ENCODE data around the gene SEC24C. TPM values are rescaled to one million over a fixed set of nuclear protein-coding genes. Genes with fewer than 3 reads are reported as not detected.
A peak's percentile ranks its signal among the peaks of the same experiment; 100 is the strongest.

SEC24C gene
- total and polyA plus RNA-seq, 7 donors = 28.8 to 60.5 (median 52.3) TPM

GRCh38 chr10:73809061-73809818 is 65.1 kb downstream of the SEC24C start:
- no peak overlapping the region for H3K27ac ChIP-seq
- WGBS, 3 donors = 60 to 69% (median 65%) methylated on average over 5 of the region's 5 CpGs

GRCh38 chr10:73810358-73810734 is 66.2 kb downstream of the SEC24C start:
- intact Hi-C loops (cut with DNase I) = no loop called here
- Histone ChIP-seq H3K27me3 (ENCODE audit: insufficient read depth in 3 of 3, low read length in 2 of 3) (no peaks in the 10 kb centered on the region), H3K36me3 (ENCODE audit: insufficient read depth in 1 of 2, low read depth in 1 of 2) (peaks cover 9 to 76% of the 10 kb centered on the region in 2 donors), H3K27ac (peak overlapping the region; percentile 90), H3K9me3 (no peaks in the 10 kb centered on the region), H3K4me1 (peaks cover 19% of the 10 kb centered on the region), H3K4me3 (peak overlapping the region; percentile 91)
- WGBS, 3 donors = 57 to 80% (median 66%) methylated on average over 7 of the region's 7 CpGs
- TF ChIP-seq CTCF (IDR thresholded peaks at IDR 0.05) = no peak
- ATAC-seq (no peak), DNase-seq (no peak)

More at GRCh38 chr10:73809061-73809818, 65.1 kb downstream of the SEC24C start:
- peaks cover 19% of the 10 kb centered on the region for H3K4me1 ChIP-seq
- H3K27me3 ChIP-seq (ENCODE audit: insufficient read depth in 3 of 3, low read length in 2 of 3) = no peaks in the 10 kb centered on the region
- peak in 1 of 2 donors; percentile 26 for DNase-seq
- H3K36me3 ChIP-seq (ENCODE audit: insufficient read depth in 1 of 2, low read depth in 1 of 2) = peaks cover 6 to 76% of the 10 kb centered on the region in 2 donors
- H3K9me3 ChIP-seq = no peaks in the 10 kb centered on the region
- no peak for ATAC-seq
- intact Hi-C loops (cut with DNase I) = no loop called here
- no peak for TF ChIP-seq CTCF (IDR thresholded peaks at IDR 0.05)
- H3K4me3 ChIP-seq = no peak overlapping the region

GRCh38 chr10:73810735-73811465 is 66.7 kb downstream of the SEC24C start:
- no peaks in the 10 kb centered on the region for H3K27me3 ChIP-seq (ENCODE audit: insufficient read depth in 3 of 3, low read length in 2 of 3)
- DNase-seq (peak; percentile 44 to 67), ATAC-seq (peak; percentile 20 to 43 (median 34))
- H3K36me3 ChIP-seq (ENCODE audit: insufficient read depth in 1 of 2, low read depth in 1 of 2) = peaks cover 9 to 76% of the 10 kb centered on the region in 2 donors
- peak overlapping the region; percentile 91 for H3K4me3 ChIP-seq
- H3K9me3 ChIP-seq = no peaks in the 10 kb centered on the region
- no peak for TF ChIP-seq CTCF (IDR thresholded peaks at IDR 0.05)
- WGBS, 3 donors = 1 to 2% (median 1%) methylated on average over 19 to 63 of the region's 63 CpGs
- H3K27ac ChIP-seq = peak overlapping the region; percentile 90
- intact Hi-C loops (cut with DNase I) = no loop called here
- peaks cover 19% of the 10 kb centered on the region for H3K4me1 ChIP-seq

GRCh38 chr10:73812657-73813056 is 68.5 kb downstream of the SEC24C start:
- Histone ChIP-seq H3K36me3 (ENCODE audit: insufficient read depth in 1 of 2, low read depth in 1 of 2) (peaks cover 9 to 73% of the 10 kb centered on the region in 2 donors), H3K27me3 (ENCODE audit: insufficient read depth in 3 of 3, low read length in 2 of 3) (no peaks in the 10 kb centered on the region), H3K4me3 (no peak overlapping the region), H3K9me3 (no peaks in the 10 kb centered on the region), H3K27ac (peak overlapping the region; percentile 63), H3K4me1 (peaks cover 27% of the 10 kb centered on the region)
- no peak for ATAC-seq
- no peak for TF ChIP-seq CTCF (IDR thresholded peaks at IDR 0.05)
- intact Hi-C loops (cut with DNase I) = no loop called here
- DNase-seq = peak in 1 of 2 donors; percentile 42
- WGBS, 3 donors = 68 to 85% (median 74%) methylated on average over 4 of the region's 4 CpGs

Data from psoas muscle (tissue), 8 donors.